DND-41 (cell line): ENCODE results near the gene CFAP20DC.

Experiments
- EZH2 ChIP-seq: IDR thresholded peaks from 3 replicates; pipeline ENCODE4 v1.6.1; 2012; ENCODE audit warnings: borderline replicate concordance, low read depth, mild to moderate bottlenecking, moderate library complexity, low read length, inconsistent platforms; ENCODE audit not compliant: severe bottlenecking
- TF ChIP-seq, protein P1 (sequence below): IDR thresholded peaks from 2 replicates; pipeline ENCODE4 v1.5.1; 2012; ENCODE audit warnings: borderline replicate concordance, low read length, moderate library complexity, mild to moderate bottlenecking; ENCODE audit not compliant: poor library complexity, severe bottlenecking; ENCODE audit errors: extremely low read depth

GRCh38 chr3:58989163-58989562 lies 60.7 kb downstream of the CFAP20DC start:
- no peak for TF ChIP-seq EZH2
- TF ChIP-seq, protein P1, sequence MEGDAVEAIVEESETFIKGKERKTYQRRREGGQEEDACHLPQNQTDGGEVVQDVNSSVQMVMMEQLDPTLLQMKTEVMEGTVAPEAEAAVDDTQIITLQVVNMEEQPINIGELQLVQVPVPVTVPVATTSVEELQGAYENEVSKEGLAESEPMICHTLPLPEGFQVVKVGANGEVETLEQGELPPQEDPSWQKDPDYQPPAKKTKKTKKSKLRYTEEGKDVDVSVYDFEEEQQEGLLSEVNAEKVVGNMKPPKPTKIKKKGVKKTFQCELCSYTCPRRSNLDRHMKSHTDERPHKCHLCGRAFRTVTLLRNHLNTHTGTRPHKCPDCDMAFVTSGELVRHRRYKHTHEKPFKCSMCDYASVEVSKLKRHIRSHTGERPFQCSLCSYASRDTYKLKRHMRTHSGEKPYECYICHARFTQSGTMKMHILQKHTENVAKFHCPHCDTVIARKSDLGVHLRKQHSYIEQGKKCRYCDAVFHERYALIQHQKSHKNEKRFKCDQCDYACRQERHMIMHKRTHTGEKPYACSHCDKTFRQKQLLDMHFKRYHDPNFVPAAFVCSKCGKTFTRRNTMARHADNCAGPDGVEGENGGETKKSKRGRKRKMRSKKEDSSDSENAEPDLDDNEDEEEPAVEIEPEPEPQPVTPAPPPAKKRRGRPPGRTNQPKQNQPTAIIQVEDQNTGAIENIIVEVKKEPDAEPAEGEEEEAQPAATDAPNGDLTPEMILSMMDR = no peak
